GM23338 (cell line): ENCODE measurements around the gene GLB1L. TPM values are rescaled to one million over a fixed set of nuclear protein-coding genes. Genes with fewer than 3 reads are reported as not detected.

ENCODE experiments used
- ATAC-seq: fragments of 200-7000 bp; cut with Tn5 transposase; 3 replicates; pipeline ENCODE4 v1.9.1; 2020
- DNase-seq: peaks from one replicate; pipeline ENCODE4 v3.0.0-alpha.2; 2015; ENCODE audit warnings: low spot score
- H2AFZ ChIP-seq: fragments of 200-600 bp; sonication (generic); 2 replicates; pipeline ENCODE4 v1.8.0; 2016; ENCODE audit warnings: antibody characterized with exemption, mild to moderate bottlenecking, moderate library complexity
- H3F3A ChIP-seq: fragments of 200-600 bp; sonication (generic); replicated peaks from 2 replicates; pipeline ENCODE4 v1.8.0; 2017; ENCODE audit warnings: antibody characterized with exemption, mixed run types, low read depth
- H3K27ac ChIP-seq: fragments of 200-600 bp; sonication (generic); 2 replicates; pipeline ENCODE4 v1.6.1; 2016; ENCODE audit warnings: low read depth
- H3K27me3 ChIP-seq: fragments of 200-600 bp; sonication (generic); 2 replicates; pipeline ENCODE4 v1.8.0; 2016; ENCODE audit warnings: mild to moderate bottlenecking, mixed run types, moderate library complexity; ENCODE audit not compliant: insufficient read depth
- H3K36me3 ChIP-seq: fragments of 200-600 bp; sonication (generic); 2 replicates; pipeline ENCODE4 v1.8.0; 2016; ENCODE audit warnings: mild to moderate bottlenecking; ENCODE audit not compliant: insufficient read depth
- H3K4me1 ChIP-seq: fragments of 200-600 bp; sonication (generic); 2 replicates; pipeline ENCODE4 v1.8.0; 2016; ENCODE audit warnings: mild to moderate bottlenecking, moderate library complexity; ENCODE audit not compliant: insufficient read depth
- H3K4me2 ChIP-seq: fragments of 200-600 bp; sonication (generic); 2 replicates; pipeline ENCODE4 v1.7.1; 2017; ENCODE audit warnings: mixed run types
- H3K4me3 ChIP-seq: fragments of 200-600 bp; sonication (generic); 2 replicates; pipeline ENCODE4 v1.6.1; 2016; ENCODE audit warnings: mixed run types
- H3K79me2 ChIP-seq: fragments of 200-600 bp; sonication (generic); replicated peaks from 2 replicates; pipeline ENCODE4 v1.8.0; 2017; ENCODE audit warnings: mild to moderate bottlenecking; ENCODE audit not compliant: insufficient read depth
- H3K9me2 ChIP-seq: fragments of 200-600 bp; sonication (generic); 2 replicates; pipeline ENCODE4 v1.8.0; 2017; ENCODE audit not compliant: insufficient read depth
- H4K20me1 ChIP-seq: fragments of 200-600 bp; sonication (generic); replicated peaks from 2 replicates; pipeline ENCODE4 v1.8.0; 2017; ENCODE audit warnings: mild to moderate bottlenecking; ENCODE audit not compliant: insufficient read depth
- H3K27ac Mint-ChIP-seq: 2 replicates; pipeline ENCODE4 v1.8.0; 2020; ENCODE audit warnings: inconsistent platforms, mild to moderate bottlenecking, moderate library complexity, mixed read lengths
- H3K27me3 Mint-ChIP-seq: 3 replicates; pipeline ENCODE4 v1.8.0; 2022; ENCODE audit warnings: low read depth, mild to moderate bottlenecking, moderate library complexity, mixed read lengths, inconsistent platforms; ENCODE audit not compliant: insufficient read depth, poor library complexity
- H3K36me3 Mint-ChIP-seq: 3 replicates; pipeline ENCODE4 v1.8.0; 2021; ENCODE audit warnings: low read depth, mild to moderate bottlenecking, inconsistent platforms, moderate library complexity, mixed read lengths
- H3K4me1 Mint-ChIP-seq: 3 replicates; pipeline ENCODE4 v1.8.0; 2020; ENCODE audit warnings: mild to moderate bottlenecking, inconsistent platforms, mixed read lengths
- H3K4me3 Mint-ChIP-seq: 3 replicates; pipeline ENCODE4 v1.8.0; 2021; ENCODE audit warnings: moderate library complexity, mild to moderate bottlenecking, inconsistent platforms, mixed read lengths
- H3K9me3 Mint-ChIP-seq: 3 replicates; pipeline ENCODE4 v1.8.0; 2020; ENCODE audit warnings: moderate library complexity, mild to moderate bottlenecking, inconsistent platforms, mixed read lengths
- CREB1 ChIP-seq: fragments of 250-450 bp; sonication (Bioruptor Pico); IDR thresholded peaks from 2 replicates; pipeline ENCODE4 v1.5.0; 2020; ENCODE audit warnings: low read depth, mild to moderate bottlenecking, moderate library complexity
- EZH2 ChIP-seq: fragments of 200-600 bp; sonication (generic); IDR thresholded peaks from one replicate; pipeline ENCODE4 v1.8.0; 2017; ENCODE audit warnings: antibody characterized with exemption, mild to moderate bottlenecking, low read depth; ENCODE audit not compliant: unreplicated experiment
- EZH2phosphoT487 ChIP-seq: fragments of 200-600 bp; sonication (generic); IDR thresholded peaks from one replicate; pipeline ENCODE4 v1.8.1; 2018; ENCODE audit warnings: antibody characterized with exemption; ENCODE audit not compliant: unreplicated experiment
- JUNB ChIP-seq: IDR thresholded peaks from one replicate; pipeline ENCODE4 v1.6.1; 2016; ENCODE audit warnings: antibody characterized with exemption; ENCODE audit not compliant: unreplicated experiment
- NANOG ChIP-seq: IDR thresholded peaks from 2 replicates; pipeline ENCODE4 v1.6.1; 2016; ENCODE audit warnings: antibody characterized with exemption, borderline replicate concordance
- STAT1 ChIP-seq: IDR thresholded peaks from one replicate; pipeline ENCODE4 v1.6.1; 2016; ENCODE audit warnings: antibody characterized with exemption; ENCODE audit not compliant: unreplicated experiment
- ZNF114 ChIP-seq: fragments of 250-450 bp; sonication (Bioruptor Pico); IDR thresholded peaks from 2 replicates; pipeline ENCODE4 v1.5.0; 2020; ENCODE audit warnings: mild to moderate bottlenecking, moderate library complexity
- polyA plus RNA-seq: library from polyadenylated mRNA; unstranded; fragments of >200 nt; fragmentation: Nextera tagmentation; extraction: Ambion mirVana; gene quantifications from 2 replicates; pipeline ENCODE4 v1.2.1, GENCODE V29; 2016
- total RNA-seq: library from RNA; depleted of rRNA; stranded (reverse); fragments of >200 nt; shearing (Covaris generic); gene quantifications from 2 replicates; pipeline ENCODE4 v1.2.3, GENCODE V29; 2014
- TF ChIP-seq, protein P1 (sequence below): fragments of 250-450 bp; sonication (Bioruptor Pico); IDR thresholded peaks from 2 replicates; pipeline ENCODE4 v1.5.0; 2020; ENCODE audit warnings: mild to moderate bottlenecking, moderate library complexity
- TF ChIP-seq, protein P2 (sequence below): IDR thresholded peaks from one replicate; pipeline ENCODE4 v1.6.1; 2018; ENCODE audit warnings: antibody characterized with exemption; ENCODE audit not compliant: unreplicated experiment
- TF ChIP-seq, protein P3 (sequence below): IDR thresholded peaks from 2 replicates; pipeline ENCODE4 v1.6.1; 2016; ENCODE audit warnings: antibody characterized with exemption

The GLB1L gene
- total and polyA plus RNA-seq, 2 experiments from 2014 or later, result 1.7 to 5.4 TPM

DNA sequence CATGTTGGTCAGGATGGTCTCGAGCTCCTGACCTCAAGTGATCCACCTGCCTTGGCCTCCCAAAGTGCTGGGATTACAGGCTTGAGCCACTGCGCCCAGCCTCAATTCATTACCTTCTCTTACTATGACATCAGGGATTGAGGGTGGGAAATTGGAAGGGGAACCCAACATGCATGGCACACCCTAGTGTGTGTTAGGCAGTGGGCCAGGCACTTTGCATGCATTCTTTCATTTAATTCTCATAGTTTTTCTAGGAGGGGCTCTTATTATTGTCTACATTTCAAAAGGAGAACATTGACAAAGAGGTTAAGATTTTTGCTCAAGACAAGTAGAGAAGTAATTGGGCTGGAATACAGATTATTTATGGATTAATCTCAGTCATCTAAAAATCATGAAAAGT lies 23.1 kb upstream of the GLB1L start (continued):
- TF ChIP-seq, protein P1, sequence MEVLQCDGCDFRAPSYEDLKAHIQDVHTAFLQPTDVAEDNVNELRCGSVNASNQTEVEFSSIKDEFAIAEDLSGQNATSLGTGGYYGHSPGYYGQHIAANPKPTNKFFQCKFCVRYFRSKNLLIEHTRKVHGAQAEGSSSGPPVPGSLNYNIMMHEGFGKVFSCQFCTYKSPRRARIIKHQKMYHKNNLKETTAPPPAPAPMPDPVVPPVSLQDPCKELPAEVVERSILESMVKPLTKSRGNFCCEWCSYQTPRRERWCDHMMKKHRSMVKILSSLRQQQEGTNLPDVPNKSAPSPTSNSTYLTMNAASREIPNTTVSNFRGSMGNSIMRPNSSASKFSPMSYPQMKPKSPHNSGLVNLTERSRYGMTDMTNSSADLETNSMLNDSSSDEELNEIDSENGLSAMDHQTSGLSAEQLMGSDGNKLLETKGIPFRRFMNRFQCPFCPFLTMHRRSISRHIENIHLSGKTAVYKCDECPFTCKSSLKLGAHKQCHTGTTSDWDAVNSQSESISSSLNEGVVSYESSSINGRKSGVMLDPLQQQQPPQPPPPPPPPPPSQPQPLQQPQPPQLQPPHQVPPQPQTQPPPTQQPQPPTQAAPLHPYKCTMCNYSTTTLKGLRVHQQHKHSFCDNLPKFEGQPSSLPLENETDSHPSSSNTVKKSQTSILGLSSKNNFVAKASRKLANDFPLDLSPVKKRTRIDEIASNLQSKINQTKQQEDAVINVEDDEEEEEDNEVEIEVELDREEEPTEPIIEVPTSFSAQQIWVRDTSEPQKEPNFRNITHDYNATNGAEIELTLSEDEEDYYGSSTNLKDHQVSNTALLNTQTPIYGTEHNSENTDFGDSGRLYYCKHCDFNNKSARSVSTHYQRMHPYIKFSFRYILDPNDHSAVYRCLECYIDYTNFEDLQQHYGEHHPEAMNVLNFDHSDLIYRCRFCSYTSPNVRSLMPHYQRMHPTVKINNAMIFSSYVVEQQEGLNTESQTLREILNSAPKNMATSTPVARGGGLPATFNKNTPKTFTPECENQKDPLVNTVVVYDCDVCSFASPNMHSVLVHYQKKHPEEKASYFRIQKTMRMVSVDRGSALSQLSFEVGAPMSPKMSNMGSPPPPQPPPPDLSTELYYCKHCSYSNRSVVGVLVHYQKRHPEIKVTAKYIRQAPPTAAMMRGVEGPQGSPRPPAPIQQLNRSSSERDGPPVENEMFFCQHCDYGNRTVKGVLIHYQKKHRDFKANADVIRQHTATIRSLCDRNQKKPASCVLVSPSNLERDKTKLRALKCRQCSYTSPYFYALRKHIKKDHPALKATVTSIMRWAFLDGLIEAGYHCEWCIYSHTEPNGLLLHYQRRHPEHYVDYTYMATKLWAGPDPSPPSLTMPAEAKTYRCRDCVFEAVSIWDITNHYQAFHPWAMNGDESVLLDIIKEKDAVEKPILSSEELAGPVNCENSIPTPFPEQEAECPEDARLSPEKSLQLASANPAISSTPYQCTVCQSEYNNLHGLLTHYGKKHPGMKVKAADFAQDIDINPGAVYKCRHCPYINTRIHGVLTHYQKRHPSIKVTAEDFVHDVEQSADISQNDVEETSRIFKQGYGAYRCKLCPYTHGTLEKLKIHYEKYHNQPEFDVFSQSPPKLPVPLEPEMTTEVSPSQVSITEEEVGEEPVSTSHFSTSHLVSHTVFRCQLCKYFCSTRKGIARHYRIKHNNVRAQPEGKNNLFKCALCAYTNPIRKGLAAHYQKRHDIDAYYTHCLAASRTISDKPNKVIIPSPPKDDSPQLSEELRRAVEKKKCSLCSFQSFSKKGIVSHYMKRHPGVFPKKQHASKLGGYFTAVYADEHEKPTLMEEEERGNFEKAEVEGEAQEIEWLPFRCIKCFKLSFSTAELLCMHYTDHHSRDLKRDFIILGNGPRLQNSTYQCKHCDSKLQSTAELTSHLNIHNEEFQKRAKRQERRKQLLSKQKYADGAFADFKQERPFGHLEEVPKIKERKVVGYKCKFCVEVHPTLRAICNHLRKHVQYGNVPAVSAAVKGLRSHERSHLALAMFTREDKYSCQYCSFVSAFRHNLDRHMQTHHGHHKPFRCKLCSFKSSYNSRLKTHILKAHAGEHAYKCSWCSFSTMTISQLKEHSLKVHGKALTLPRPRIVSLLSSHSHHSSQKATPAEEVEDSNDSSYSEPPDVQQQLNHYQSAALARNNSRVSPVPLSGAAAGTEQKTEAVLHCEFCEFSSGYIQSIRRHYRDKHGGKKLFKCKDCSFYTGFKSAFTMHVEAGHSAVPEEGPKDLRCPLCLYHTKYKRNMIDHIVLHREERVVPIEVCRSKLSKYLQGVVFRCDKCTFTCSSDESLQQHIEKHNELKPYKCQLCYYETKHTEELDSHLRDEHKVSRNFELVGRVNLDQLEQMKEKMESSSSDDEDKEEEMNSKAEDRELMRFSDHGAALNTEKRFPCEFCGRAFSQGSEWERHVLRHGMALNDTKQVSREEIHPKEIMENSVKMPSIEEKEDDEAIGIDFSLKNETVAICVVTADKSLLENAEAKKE (CRISPR knock-in tag), result no peak
- TF ChIP-seq, protein P2, sequence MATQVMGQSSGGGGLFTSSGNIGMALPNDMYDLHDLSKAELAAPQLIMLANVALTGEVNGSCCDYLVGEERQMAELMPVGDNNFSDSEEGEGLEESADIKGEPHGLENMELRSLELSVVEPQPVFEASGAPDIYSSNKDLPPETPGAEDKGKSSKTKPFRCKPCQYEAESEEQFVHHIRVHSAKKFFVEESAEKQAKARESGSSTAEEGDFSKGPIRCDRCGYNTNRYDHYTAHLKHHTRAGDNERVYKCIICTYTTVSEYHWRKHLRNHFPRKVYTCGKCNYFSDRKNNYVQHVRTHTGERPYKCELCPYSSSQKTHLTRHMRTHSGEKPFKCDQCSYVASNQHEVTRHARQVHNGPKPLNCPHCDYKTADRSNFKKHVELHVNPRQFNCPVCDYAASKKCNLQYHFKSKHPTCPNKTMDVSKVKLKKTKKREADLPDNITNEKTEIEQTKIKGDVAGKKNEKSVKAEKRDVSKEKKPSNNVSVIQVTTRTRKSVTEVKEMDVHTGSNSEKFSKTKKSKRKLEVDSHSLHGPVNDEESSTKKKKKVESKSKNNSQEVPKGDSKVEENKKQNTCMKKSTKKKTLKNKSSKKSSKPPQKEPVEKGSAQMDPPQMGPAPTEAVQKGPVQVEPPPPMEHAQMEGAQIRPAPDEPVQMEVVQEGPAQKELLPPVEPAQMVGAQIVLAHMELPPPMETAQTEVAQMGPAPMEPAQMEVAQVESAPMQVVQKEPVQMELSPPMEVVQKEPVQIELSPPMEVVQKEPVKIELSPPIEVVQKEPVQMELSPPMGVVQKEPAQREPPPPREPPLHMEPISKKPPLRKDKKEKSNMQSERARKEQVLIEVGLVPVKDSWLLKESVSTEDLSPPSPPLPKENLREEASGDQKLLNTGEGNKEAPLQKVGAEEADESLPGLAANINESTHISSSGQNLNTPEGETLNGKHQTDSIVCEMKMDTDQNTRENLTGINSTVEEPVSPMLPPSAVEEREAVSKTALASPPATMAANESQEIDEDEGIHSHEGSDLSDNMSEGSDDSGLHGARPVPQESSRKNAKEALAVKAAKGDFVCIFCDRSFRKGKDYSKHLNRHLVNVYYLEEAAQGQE, result no peak
- TF ChIP-seq NANOG, result no peak
- no peak for TF ChIP-seq EZH2

DNA sequence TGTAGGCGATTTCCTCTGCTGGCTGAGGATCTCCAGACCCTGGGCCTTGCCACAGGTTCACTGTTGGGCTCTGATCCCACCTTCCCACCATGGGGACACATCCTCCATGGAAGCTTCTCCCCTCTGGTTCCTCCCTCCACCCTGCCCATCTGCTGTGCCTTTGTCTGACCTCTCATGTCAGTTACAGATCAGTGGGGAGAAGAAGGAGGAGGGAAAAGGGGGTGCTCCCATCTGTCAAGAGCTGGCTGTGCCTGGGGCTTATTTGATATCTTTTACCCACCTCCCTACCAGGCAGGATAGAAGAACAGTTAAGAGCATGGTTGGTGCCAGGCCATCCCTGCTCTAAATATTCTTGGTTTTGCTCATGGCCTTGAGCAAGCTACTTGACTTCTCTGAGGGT lies 21.6 kb upstream of the GLB1L start:
- H3K36me3 Mint-ChIP-seq, result no peaks in the 10 kb centered on the region
- H3K27ac Mint-ChIP-seq, result no peak overlapping the region
- Histone ChIP-seq H3K4me2 (no peak overlapping the region), H3K27ac (no peak overlapping the region), H2AFZ (no peak overlapping the region), H3K79me2 (no peaks in the 10 kb centered on the region), H3K36me3 (no peaks in the 10 kb centered on the region), H3F3A (no peaks in the 10 kb centered on the region), H3K27me3 (no peaks in the 10 kb centered on the region), H3K4me3 (no peak overlapping the region), H3K4me1 (no peaks in the 10 kb centered on the region), H4K20me1 (no peaks in the 10 kb centered on the region), H3K9me2 (no peaks in the 10 kb centered on the region)
- DNase-seq (no peak), ATAC-seq (no peak)
- H3K9me3 Mint-ChIP-seq, result no peaks in the 10 kb centered on the region
- peaks cover 19% of the 10 kb centered on the region for H3K27me3 Mint-ChIP-seq
- no peak overlapping the region for H3K4me3 Mint-ChIP-seq
- H3K4me1 Mint-ChIP-seq, result no peaks in the 10 kb centered on the region
- TF ChIP-seq JUNB, result no peak
- no peak for TF ChIP-seq CREB1 (CRISPR knock-in tag)
- TF ChIP-seq EZH2phosphoT487, result no peak
- TF ChIP-seq STAT1, result no peak
- TF ChIP-seq, protein P3, sequence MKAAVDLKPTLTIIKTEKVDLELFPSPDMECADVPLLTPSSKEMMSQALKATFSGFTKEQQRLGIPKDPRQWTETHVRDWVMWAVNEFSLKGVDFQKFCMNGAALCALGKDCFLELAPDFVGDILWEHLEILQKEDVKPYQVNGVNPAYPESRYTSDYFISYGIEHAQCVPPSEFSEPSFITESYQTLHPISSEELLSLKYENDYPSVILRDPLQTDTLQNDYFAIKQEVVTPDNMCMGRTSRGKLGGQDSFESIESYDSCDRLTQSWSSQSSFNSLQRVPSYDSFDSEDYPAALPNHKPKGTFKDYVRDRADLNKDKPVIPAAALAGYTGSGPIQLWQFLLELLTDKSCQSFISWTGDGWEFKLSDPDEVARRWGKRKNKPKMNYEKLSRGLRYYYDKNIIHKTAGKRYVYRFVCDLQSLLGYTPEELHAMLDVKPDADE, result no peak
- no peak for TF ChIP-seq ZNF114
